Fibroblast of lung (primary cell): ENCODE measurements around the gene EFNB3. TPM values are rescaled to one million over a fixed set of nuclear protein-coding genes. Genes with fewer than 3 reads are reported as not detected.

ENCODE experiments used
- DNase-seq, 2 donors: peaks; one replicate each; pipeline versions ENCODE4 v3.0.0 to v3.0.0-alpha.2; 2010; ENCODE audit warnings: low read depth in 2 of 2
- H2AFZ ChIP-seq: 2 replicates; pipeline ENCODE4 v1.5.1; 2012; ENCODE audit warnings: low read length, control low read depth, inconsistent platforms
- H3K27ac ChIP-seq: 2 replicates; pipeline ENCODE4 v1.5.1; 2011; ENCODE audit warnings: low read length, control low read depth; ENCODE audit not compliant: insufficient read depth
- H3K27me3 ChIP-seq: 2 replicates; pipeline ENCODE4 v1.5.1; 2011; ENCODE audit warnings: mild to moderate bottlenecking, low read length; ENCODE audit not compliant: control insufficient read depth, insufficient read depth
- H3K36me3 ChIP-seq: 2 replicates; pipeline ENCODE4 v1.5.1; 2011; ENCODE audit warnings: low read length; ENCODE audit not compliant: control insufficient read depth, insufficient read depth
- H3K4me1 ChIP-seq: 2 replicates; pipeline ENCODE4 v1.5.1; 2011; ENCODE audit warnings: low read length; ENCODE audit not compliant: control insufficient read depth, insufficient read depth; ENCODE audit errors: extremely low read depth
- H3K4me2 ChIP-seq: 2 replicates; pipeline ENCODE4 v1.5.1; 2011; ENCODE audit warnings: low read length, control low read depth; ENCODE audit not compliant: insufficient read depth; ENCODE audit errors: extremely low read depth
- H3K4me3 ChIP-seq, 4 experiments: fragments of 200-600 bp in 1 of 4; sonication (generic) in 1 of 4; replicated peaks in 1 of 4; 2 replicates each; pipeline ENCODE4 v1.5.1; 2011 to 2016; ENCODE audit warnings: low read length in 4 of 4, low read depth in 3 of 4, mild to moderate bottlenecking in 3 of 4, control low read depth in 2 of 4, inconsistent platforms in 1 of 4, mixed read lengths in 1 of 4; ENCODE audit not compliant: insufficient read depth in 1 of 4; ENCODE audit errors: control extremely low read depth in 1 of 4
- H3K79me2 ChIP-seq: 2 replicates; pipeline ENCODE4 v1.5.1; 2012; ENCODE audit warnings: mild to moderate bottlenecking, low read length, inconsistent platforms; ENCODE audit not compliant: control insufficient read depth, insufficient read depth
- H3K9ac ChIP-seq: 2 replicates; pipeline ENCODE4 v1.5.1; 2011; ENCODE audit warnings: mild to moderate bottlenecking, low read length, control low read depth; ENCODE audit not compliant: insufficient read depth
- H3K9me3 ChIP-seq: 2 replicates; pipeline ENCODE4 v1.5.1; 2012; ENCODE audit warnings: low read depth, low read length; ENCODE audit not compliant: control insufficient read depth, insufficient read depth
- H4K20me1 ChIP-seq: 2 replicates; pipeline ENCODE4 v1.5.1; 2011; ENCODE audit warnings: low read length; ENCODE audit not compliant: control insufficient read depth, insufficient read depth; ENCODE audit errors: extremely low read depth
- CTCF ChIP-seq, 2 donors: IDR thresholded peaks in 1 of 2; conservative IDR thresholded peaks in 1 of 2; 1 replicate in 1 of 2; 2 replicates in 1 of 2; pipeline ENCODE4 v1.5.1; 2011 to 2012; ENCODE audit warnings: low read length in 2 of 2, control low read depth in 1 of 2, inconsistent platforms in 1 of 2, low read depth in 1 of 2, mild to moderate bottlenecking in 1 of 2
- EZH2 ChIP-seq: IDR thresholded peaks from 2 replicates; pipeline ENCODE4 v1.5.1; 2012; ENCODE audit warnings: low read length, control low read depth, mild to moderate bottlenecking; ENCODE audit errors: missing control alignments
- polyA plus RNA-seq, 2 donors: library from polyadenylated mRNA; depleted of rRNA in 1 of 2; stranded (reverse) in 1 of 2; unstranded in 1 of 2; fragments of >200 nt; gene quantifications; 2 replicates each; pipeline ENCODE4 v1.2.1, GENCODE V29; 2011 to 2012; ENCODE audit warnings: missing spikeins in 1 of 2
- total RNA-seq: library from RNA; depleted of rRNA; stranded (reverse); fragments of >200 nt; gene quantifications from 2 replicates; pipeline ENCODE4 v1.2.1, GENCODE V29; 2014

The EFNB3 gene
- total and polyA plus RNA-seq, 2 donors (not counting 1 experiment from before 2014, with no cell fraction given), result 0.33 to 3.7 TPM

- H3K27ac ChIP-seq, result no peak overlapping the region
- no peaks in the 10 kb centered on the region for H4K20me1 ChIP-seq
- H3K27me3 ChIP-seq, result peaks cover 44% of the 10 kb centered on the region
- peaks cover 3% of the 10 kb centered on the region for H3K4me1 ChIP-seq
- no peaks in the 10 kb centered on the region for H3K79me2 ChIP-seq
- no peak overlapping the region for H2AFZ ChIP-seq
- TF ChIP-seq EZH2, result no peak
- DNase-seq, result no peak
- no peaks in the 10 kb centered on the region for H3K9me3 ChIP-seq
- H3K4me3 ChIP-seq, result no peak overlapping the region
- H3K36me3 ChIP-seq, result no peaks in the 10 kb centered on the region
- H3K9ac ChIP-seq, result no peak overlapping the region
- H3K4me2 ChIP-seq, result no peak overlapping the region
Measured at GRCh38 chr17:7709031-7709430, 4.0 kb downstream of the EFNB3 start.

- Histone ChIP-seq H3K9me3 (no peaks in the 10 kb centered on the region), H3K36me3 (no peaks in the 10 kb centered on the region), H3K4me1 (no peaks in the 10 kb centered on the region), H2AFZ (peak overlapping the region; percentile 15), H3K27ac (no peak overlapping the region), H3K4me3 (no peak overlapping the region), H3K9ac (no peak overlapping the region), H3K4me2 (no peak overlapping the region), H3K27me3 (peaks cover 39% of the 10 kb centered on the region), H3K79me2 (no peaks in the 10 kb centered on the region), H4K20me1 (no peaks in the 10 kb centered on the region)
- TF ChIP-seq CTCF (conservative IDR thresholded peaks at IDR 0.05 in 1 of 2, IDR thresholded peaks at IDR 0.05 in 1 of 2; ENCODE audit: low read depth in 1 of 2, low read length in 2 of 2), result no peak
- no peak for TF ChIP-seq EZH2
- DNase-seq, result no peak
Measured at GRCh38 chr17:7710301-7710700, 5.3 kb downstream of the EFNB3 start.

- no peaks in the 10 kb centered on the region for H3K36me3 ChIP-seq
- H4K20me1 ChIP-seq, result no peaks in the 10 kb centered on the region
- peaks cover 34% of the 10 kb centered on the region for H3K27me3 ChIP-seq
- no peak overlapping the region for H3K9ac ChIP-seq
- H3K27ac ChIP-seq, result no peak overlapping the region
- H3K4me2 ChIP-seq, result no peak overlapping the region
- no peak overlapping the region for H3K4me3 ChIP-seq
- no peak overlapping the region for H2AFZ ChIP-seq
- DNase-seq, result no peak
- no peaks in the 10 kb centered on the region for H3K79me2 ChIP-seq
- H3K9me3 ChIP-seq, result no peaks in the 10 kb centered on the region
- no peaks in the 10 kb centered on the region for H3K4me1 ChIP-seq
- no peak for TF ChIP-seq EZH2
- TF ChIP-seq CTCF (conservative IDR thresholded peaks at IDR 0.05 in 1 of 2, IDR thresholded peaks at IDR 0.05 in 1 of 2; ENCODE audit: low read depth in 1 of 2, low read length in 2 of 2), result peak in 1 of 2 donors; percentile 19
Measured at GRCh38 chr17:7711051-7711755, 6.2 kb downstream of the EFNB3 start.
